Loucy (cell line): ENCODE measurements around the gene PRTG.

Experiments
- CTCF ChIP-seq: fragments of 200-600 bp; sonication (generic); conservative IDR thresholded peaks from 2 replicates; pipeline ENCODE4 v1.5.1; 2014; ENCODE audit warnings: mild to moderate bottlenecking, antibody characterized with exemption, low read length
- EZH2phosphoT487 ChIP-seq: fragments of 200-600 bp; IDR thresholded peaks from 2 replicates; pipeline ENCODE4 v1.6.1; 2018; ENCODE audit warnings: antibody characterized with exemption, mild to moderate bottlenecking, moderate library complexity, borderline replicate concordance

- TF ChIP-seq CTCF (no peak), EZH2phosphoT487 (no peak)
These were observed 4.2 kb downstream of the PRTG start for GRCh38 chr15:55738715-55739114.
